ENCODE measurements around the gene ADAM23.

Gene ADAM23

DNA sequence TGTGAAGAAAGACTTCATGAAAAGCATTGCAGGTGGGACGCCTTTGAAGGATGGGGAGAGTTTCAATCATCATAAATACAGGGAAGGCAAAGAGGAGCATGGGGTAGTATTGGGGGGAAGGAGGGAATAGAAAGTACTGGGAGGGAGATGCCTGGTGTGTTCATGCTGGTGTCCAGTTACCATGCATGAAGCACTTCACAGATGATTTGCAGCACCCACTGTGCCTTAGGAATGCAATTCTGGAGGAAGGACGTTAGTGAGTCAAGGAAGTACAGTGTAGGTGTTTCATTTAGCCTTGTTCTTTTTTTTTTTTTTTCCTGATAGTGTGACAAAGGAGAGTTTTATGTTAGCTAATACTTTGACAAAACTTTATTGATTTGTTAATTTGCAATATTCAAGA, 36.8 kb downstream of the ADAM23 start:
- Histone ChIP-seq H3K27me3 (ENCODE audit: low read length) (no peaks in the 10 kb centered on the region), H3K9me3 (ENCODE audit: insufficient read depth, low read length) (no peaks in the 10 kb centered on the region), H3K9me2 (replicated peaks; ENCODE audit: insufficient read depth, low read length) (no peaks in the 10 kb centered on the region), H3K9ac (ENCODE audit: low read length) (no peak overlapping the region), H4K20me1 (ENCODE audit: low read depth, low read length) (no peaks in the 10 kb centered on the region), H3K4me2 (ENCODE audit: low read depth, low read length, poor library complexity, severe bottlenecking) (no peak overlapping the region), H3K36me3 (ENCODE audit: low read length) (no peaks in the 10 kb centered on the region), H3K4me3 (ENCODE audit: insufficient read depth, low read length, poor library complexity, severe bottlenecking) (no peak overlapping the region), H2AFZ (ENCODE audit: low read depth, low read length, severe bottlenecking) (no peak overlapping the region), H3K27ac (ENCODE audit: low read depth, low read length) (no peak overlapping the region), H3K79me2 (ENCODE audit: insufficient read depth, low read length) (no peaks in the 10 kb centered on the region), H3F3A (ENCODE audit: insufficient read depth) (no peaks in the 10 kb centered on the region)
- TF ChIP-seq, protein P1, sequence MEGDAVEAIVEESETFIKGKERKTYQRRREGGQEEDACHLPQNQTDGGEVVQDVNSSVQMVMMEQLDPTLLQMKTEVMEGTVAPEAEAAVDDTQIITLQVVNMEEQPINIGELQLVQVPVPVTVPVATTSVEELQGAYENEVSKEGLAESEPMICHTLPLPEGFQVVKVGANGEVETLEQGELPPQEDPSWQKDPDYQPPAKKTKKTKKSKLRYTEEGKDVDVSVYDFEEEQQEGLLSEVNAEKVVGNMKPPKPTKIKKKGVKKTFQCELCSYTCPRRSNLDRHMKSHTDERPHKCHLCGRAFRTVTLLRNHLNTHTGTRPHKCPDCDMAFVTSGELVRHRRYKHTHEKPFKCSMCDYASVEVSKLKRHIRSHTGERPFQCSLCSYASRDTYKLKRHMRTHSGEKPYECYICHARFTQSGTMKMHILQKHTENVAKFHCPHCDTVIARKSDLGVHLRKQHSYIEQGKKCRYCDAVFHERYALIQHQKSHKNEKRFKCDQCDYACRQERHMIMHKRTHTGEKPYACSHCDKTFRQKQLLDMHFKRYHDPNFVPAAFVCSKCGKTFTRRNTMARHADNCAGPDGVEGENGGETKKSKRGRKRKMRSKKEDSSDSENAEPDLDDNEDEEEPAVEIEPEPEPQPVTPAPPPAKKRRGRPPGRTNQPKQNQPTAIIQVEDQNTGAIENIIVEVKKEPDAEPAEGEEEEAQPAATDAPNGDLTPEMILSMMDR (IDR thresholded peaks at IDR 0.05; ENCODE audit: insufficient read depth, low read length, poor library complexity, severe bottlenecking): no peak
- no peak for TF ChIP-seq EZH2phosphoT487 (conservative IDR thresholded peaks at IDR 0.05; ENCODE audit: low read length)

DNA sequence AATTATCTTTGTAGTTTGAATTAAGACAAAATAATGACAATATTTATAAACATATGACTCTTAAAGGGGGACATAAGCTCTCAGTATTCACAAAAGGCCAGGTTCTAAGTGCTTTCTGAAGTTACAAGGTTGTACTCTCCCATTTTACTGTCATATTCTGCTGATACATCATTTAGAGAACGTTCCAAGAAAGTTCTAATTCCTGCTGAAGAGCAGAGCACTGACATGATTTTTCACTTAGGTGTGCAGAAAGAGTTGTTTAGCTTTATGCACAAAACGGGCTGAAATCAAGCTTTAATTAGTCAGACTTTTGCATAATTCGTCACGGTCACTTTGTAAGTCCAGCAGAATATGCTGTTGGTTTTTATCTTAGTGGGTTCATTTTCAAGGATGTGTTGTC, 37.3 kb downstream of the ADAM23 start:
- H3K9ac ChIP-seq (ENCODE audit: low read length): no peak overlapping the region
- no peak overlapping the region for H2AFZ ChIP-seq (ENCODE audit: low read depth, low read length, severe bottlenecking)
- H3K27ac ChIP-seq (ENCODE audit: low read depth, low read length): no peak overlapping the region
- no peak overlapping the region for H3K4me3 ChIP-seq (ENCODE audit: insufficient read depth, low read length, poor library complexity, severe bottlenecking)
- no peaks in the 10 kb centered on the region for H3K27me3 ChIP-seq (ENCODE audit: low read length)
- H3K79me2 ChIP-seq (ENCODE audit: insufficient read depth, low read length): no peaks in the 10 kb centered on the region
- H3K9me2 ChIP-seq (replicated peaks; ENCODE audit: insufficient read depth, low read length): no peaks in the 10 kb centered on the region
- H4K20me1 ChIP-seq (ENCODE audit: low read depth, low read length): no peaks in the 10 kb centered on the region
- H3K9me3 ChIP-seq (ENCODE audit: insufficient read depth, low read length): no peaks in the 10 kb centered on the region
- no peaks in the 10 kb centered on the region for H3K36me3 ChIP-seq (ENCODE audit: low read length)
- TF ChIP-seq EZH2phosphoT487 (conservative IDR thresholded peaks at IDR 0.05; ENCODE audit: low read length): no peak
- TF ChIP-seq, protein P1 (IDR thresholded peaks at IDR 0.05; ENCODE audit: insufficient read depth, low read length, poor library complexity, severe bottlenecking): no peak
- no peaks in the 10 kb centered on the region for H3F3A ChIP-seq (ENCODE audit: insufficient read depth)
- no peak overlapping the region for H3K4me2 ChIP-seq (ENCODE audit: low read depth, low read length, poor library complexity, severe bottlenecking)

- Histone ChIP-seq H3K9me2 (replicated peaks; ENCODE audit: insufficient read depth, low read length) (no peaks in the 10 kb centered on the region), H3K4me2 (ENCODE audit: low read depth, low read length, poor library complexity, severe bottlenecking) (no peak overlapping the region), H3K27ac (ENCODE audit: low read depth, low read length) (no peak overlapping the region), H3K4me3 (ENCODE audit: insufficient read depth, low read length, poor library complexity, severe bottlenecking) (no peak overlapping the region), H3K36me3 (ENCODE audit: low read length) (no peaks in the 10 kb centered on the region), H3K79me2 (ENCODE audit: insufficient read depth, low read length) (no peaks in the 10 kb centered on the region), H3K9me3 (ENCODE audit: insufficient read depth, low read length) (no peaks in the 10 kb centered on the region), H3K27me3 (ENCODE audit: low read length) (no peaks in the 10 kb centered on the region), H4K20me1 (ENCODE audit: low read depth, low read length) (no peaks in the 10 kb centered on the region), H3K9ac (ENCODE audit: low read length) (no peak overlapping the region), H2AFZ (ENCODE audit: low read depth, low read length, severe bottlenecking) (no peak overlapping the region), H3F3A (ENCODE audit: insufficient read depth) (no peaks in the 10 kb centered on the region)
- TF ChIP-seq EZH2phosphoT487 (conservative IDR thresholded peaks at IDR 0.05; ENCODE audit: low read length): no peak
- TF ChIP-seq, protein P1 (IDR thresholded peaks at IDR 0.05; ENCODE audit: insufficient read depth, low read length, poor library complexity, severe bottlenecking): no peak
These were observed 37.7 kb downstream of the ADAM23 start for GRCh38 chr2:206481056-206481455.
